ENCODE results near the gene BDKRB2. TPM values are rescaled to one million over a fixed set of nuclear protein-coding genes. Genes with fewer than 3 reads are reported as not detected.

BDKRB2 gene
- total and polyA plus RNA-seq, 2 of the 4 experiments (the other 2 are of a cell fraction) = 60.9 to 73.1 TPM

GRCh38 chr14:96242126-96242525, 37.5 kb downstream of the BDKRB2 start:
- Histone ChIP-seq H3K27ac (ENCODE audit: insufficient read depth, low read length) (no peak overlapping the region), H3K18ac (ENCODE audit: low read depth, low read length) (no peak overlapping the region), H2BK15ac (ENCODE audit: low read depth, low read length) (no peak overlapping the region), H3K4me2 (ENCODE audit: low read depth, low read length) (no peak overlapping the region), H3K79me1 (ENCODE audit: low read depth in 1 of 2, low read length in 2 of 2) (peaks cover 40 to 75% of the 10 kb centered on the region in 2 experiments; a peak in 3 of 4 replicates), H2BK20ac (ENCODE audit: low read depth, low read length) (no peak overlapping the region), H3K14ac (replicated peaks; ENCODE audit: low read depth, low read length) (no peak overlapping the region), H3K4me3 (ENCODE audit: insufficient read depth, low read depth, low read length) (no peak overlapping the region), H3K4me1 (ENCODE audit: control insufficient read depth, insufficient read depth, low read length) (peaks cover 11% of the 10 kb centered on the region), H2AK5ac (ENCODE audit: low read depth, low read length) (no peak overlapping the region; the same call in 1 of the 2 replicates), H3K4ac (ENCODE audit: low read depth, low read length) (no peak overlapping the region), H4K91ac (ENCODE audit: insufficient read depth, low read depth, low read length) (no peak overlapping the region), H2AK9ac (replicated peaks; ENCODE audit: low read depth, low read length, poor library complexity) (no peak overlapping the region), H4K20me1 (ENCODE audit: insufficient read depth, low read length) (peaks cover 7% of the 10 kb centered on the region), H2BK120ac (ENCODE audit: low read depth, low read length) (no peak overlapping the region), H3K9ac (ENCODE audit: low read depth, low read length) (no peak overlapping the region), H4K8ac (ENCODE audit: low read depth in 2 of 2, low read length in 2 of 2) (no peak overlapping the region), H3K56ac (ENCODE audit: extremely low read depth, insufficient read depth, low read length) (no peak overlapping the region), H3K9me1 (ENCODE audit: insufficient read depth, low read length) (peaks cover 12% of the 10 kb centered on the region), H3K23ac (ENCODE audit: low read depth, low read length) (no peak overlapping the region), H2BK5ac (ENCODE audit: low read depth, low read length, poor library complexity, severe bottlenecking) (no peak overlapping the region), H2AFZ (replicated peaks; ENCODE audit: low read length, poor library complexity) (no peak overlapping the region), H3K27me3 (ENCODE audit: control insufficient read depth, insufficient read depth, low read length) (no peaks in the 10 kb centered on the region), H3K9me3 (ENCODE audit: control insufficient read depth, insufficient read depth, low read length) (no peaks in the 10 kb centered on the region), H4K5ac (ENCODE audit: low read depth, low read length) (no peak overlapping the region), H3K36me3 (ENCODE audit: control insufficient read depth, insufficient read depth, low read length) (peaks cover 79% of the 10 kb centered on the region)
- intact Hi-C loops (cut with micrococcal nuclease) = no loop called here
- WGBS, 2 experiments (ENCODE audit: extremely low coverage in 2 of 2, insufficient read length in 1 of 2) = 93% methylated on average over 3 of the region's 10 CpGs; no CpG with 5 or more reads in 1 of the 2 experiments
- ATAC-seq (ENCODE audit: low read depth) = no peak
- dilution Hi-C loops (cut with HindIII; ENCODE audit: low sequenced_read_pairs, unreplicated experiment) = no loop called here
- no TSS peak for BruUV-seq (replicated peaks)
- POLR2A ChIA-PET (ENCODE audit: unreplicated experiment) = no interaction called here
- in situ Hi-C loops (cut with MboI; ENCODE audit: low sequenced_read_pairs) = no loop called here
- CTCF ChIA-PET = interaction anchor here (0.6 kb wide), 1 partner anchor 94 kb away, joined by 3 read pairs; no protein-coding TSS in a partner anchor
- no peak for TF ChIP-seq NFE2L2 (IDR thresholded peaks at IDR 0.05; ENCODE audit: low read depth, low read length)
- peak; percentile 74 for TF ChIP-seq CEBPB (IDR thresholded peaks at IDR 0.05; ENCODE audit: low read depth, low read length)
- DNase-seq = no peak

All from IMR-90 (cell line).